Activated T-cell treated with anti-CD3 and anti-CD28 coated beads for 1 hour (primary cell): ENCODE results near the gene PDZRN3.

Experiments used
- DNase-seq: peaks from one replicate; pipeline ENCODE4 v3.0.0-alpha.2; 2020; ENCODE audit warnings: low read depth

The PDZRN3 gene

DNA sequence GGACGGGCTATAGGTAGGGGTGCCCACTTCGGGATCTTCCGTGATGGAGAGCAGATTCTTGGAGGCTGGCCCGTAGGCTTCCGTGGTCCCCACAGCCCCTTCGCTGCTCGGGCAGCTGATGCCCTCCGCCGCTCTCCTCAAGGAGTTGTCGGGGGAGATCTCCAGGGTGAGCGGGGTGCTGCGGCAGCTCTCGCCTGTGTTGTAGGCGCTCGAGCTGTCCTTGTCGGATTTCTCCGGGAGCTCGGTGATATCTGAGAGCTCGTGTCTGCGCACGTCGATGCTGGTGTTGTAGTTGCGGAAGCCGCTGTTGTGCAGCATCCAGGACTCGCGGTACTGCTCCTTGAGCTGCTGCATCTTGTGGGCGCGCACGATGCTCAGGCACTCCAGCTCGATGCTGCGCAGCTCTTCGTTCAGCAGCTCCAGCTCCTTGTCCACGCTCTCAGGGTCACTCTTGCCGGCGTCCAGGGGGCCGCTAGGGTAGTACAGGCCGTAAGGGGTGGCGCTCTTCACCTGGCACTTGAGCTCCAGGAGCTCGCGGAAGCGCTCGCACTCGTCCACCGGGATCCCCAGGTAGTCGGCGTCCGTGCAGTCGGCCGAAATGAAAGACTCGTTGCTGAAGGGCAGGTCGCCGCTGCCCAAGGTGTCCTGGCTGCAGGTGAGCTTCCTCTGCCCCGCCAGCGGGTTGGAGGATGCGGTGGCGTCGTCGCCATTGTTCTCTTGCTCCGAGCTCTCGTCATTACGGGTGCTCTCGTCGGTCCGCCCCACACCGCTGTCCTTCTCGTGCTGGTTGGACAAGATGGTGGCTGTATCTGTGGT, 240.4 kb downstream of the PDZRN3 start:
- no peak for DNase-seq

DNA sequence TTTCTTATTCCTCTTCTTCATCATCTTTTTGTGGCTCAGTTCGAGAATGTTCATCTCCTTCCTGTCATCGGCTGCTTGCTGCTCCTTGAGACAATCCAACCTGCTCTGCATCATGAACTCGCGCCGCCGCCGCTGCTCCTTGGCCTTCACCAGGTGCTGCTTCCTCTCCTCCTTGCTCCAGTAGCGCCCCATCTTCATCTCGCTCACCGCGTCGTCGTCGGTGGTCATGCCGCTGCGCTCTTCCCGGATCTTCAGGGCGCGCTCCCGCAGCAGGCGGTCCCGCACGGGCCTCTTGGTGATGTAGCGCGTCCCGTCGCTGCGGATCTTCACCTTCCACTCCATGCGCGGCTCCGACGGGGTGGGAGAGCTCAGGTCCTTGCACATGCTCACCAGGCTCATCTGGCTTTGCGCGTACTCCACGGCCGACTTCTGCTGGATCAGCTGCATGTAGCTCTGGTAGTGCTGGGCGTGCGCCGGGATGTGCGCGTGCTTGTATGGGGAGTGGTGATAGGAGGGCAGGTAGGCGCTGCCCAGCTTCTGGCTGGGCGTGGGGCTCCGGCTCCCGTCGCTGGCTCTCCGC, 241.2 kb downstream of the PDZRN3 start:
- DNase-seq: no peak

DNA sequence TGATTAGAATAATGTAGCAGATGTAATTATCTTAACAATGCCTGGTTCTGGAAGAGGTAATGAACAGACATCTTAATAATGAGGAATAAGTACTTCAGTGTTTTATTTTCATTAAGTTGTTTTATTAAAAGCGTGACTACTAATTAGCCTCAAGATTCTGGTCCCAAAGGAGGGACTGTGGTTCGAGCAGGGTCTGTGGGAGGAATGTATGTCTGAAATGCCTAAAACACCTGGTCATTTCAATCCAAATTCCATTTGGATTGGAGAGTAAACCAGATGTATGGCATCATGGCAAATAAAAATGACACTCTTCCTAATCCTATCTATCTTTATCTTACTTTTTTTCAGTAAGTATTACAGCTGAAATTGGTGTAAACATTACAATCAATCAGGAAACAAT, 243.2 kb downstream of the PDZRN3 start:
- no peak for DNase-seq

DNA sequence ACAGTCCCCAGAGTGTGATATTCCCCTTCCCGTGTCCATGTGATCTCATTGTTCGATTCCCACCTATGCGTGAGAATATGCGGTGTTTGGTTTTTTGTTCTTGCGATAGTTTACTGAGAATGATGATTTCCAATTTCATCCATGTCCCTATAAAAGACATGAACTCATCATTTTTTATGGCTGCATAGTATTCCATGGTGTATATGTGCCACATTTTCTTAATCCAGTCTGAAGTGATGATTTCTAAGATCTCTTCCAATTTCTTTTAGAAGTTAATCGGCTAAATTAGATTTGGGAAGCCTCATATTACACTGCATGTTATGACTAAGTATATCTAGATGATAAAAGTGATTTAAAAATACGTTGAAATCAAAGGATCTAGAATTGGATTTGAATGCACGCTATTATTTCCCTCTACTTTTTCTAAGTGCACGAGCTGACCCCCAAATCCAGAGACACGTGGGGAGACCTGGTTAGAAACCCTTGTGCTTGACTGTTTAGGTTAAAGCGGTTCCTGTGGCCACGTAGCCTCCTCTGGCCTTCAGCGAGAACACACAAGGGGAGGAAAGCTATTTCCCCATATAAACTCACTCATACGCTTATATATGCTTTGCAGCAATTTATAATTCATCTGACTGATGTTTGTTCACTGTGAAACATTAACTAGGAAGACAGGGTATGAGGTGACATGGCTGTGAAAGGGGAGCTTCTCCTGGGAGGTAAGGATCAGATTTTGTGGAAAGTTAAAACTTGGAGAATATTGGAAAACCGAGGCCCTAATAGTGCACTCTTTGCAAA, 243.8 kb downstream of the PDZRN3 start:
- no peak for DNase-seq

DNA sequence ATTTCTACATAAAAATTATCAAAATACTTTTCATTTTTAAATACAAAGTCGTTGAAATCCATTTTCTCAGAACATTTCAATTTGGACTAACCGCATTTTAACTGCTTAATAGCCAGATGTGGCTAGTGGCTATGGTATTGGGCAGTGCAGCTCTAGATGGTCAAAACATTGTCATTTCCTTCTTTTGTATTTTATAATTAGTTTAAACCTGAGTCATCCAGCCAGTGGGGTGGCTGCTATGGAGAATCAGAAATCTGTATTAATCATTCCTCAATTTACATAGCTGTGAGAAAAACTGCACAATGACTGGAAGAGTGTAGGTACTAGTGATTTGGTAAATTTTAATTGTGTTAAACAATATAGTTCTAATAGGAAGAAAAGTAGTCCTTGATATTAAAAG, 245.3 kb downstream of the PDZRN3 start:
- DNase-seq: no peak

DNA sequence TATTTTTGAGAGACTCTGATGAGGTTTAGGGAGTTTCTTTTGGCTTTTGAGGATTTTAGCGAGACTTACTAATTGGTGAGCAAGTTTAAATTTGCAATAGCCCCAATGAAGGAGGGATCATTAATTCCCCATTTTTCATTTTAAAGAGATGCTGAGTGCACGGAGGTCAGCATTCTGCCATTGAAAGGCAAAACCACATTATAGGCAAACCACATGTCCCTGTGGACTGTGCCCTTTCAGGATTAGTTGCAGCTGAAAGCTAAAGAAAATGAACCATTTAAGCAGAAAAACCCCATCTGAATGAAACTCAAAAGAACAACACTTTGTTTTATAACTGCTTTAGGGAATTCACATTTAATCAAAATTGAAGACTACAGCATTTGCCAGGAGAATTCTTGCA, 246.5 kb downstream of the PDZRN3 start:
- DNase-seq: no peak

DNA sequence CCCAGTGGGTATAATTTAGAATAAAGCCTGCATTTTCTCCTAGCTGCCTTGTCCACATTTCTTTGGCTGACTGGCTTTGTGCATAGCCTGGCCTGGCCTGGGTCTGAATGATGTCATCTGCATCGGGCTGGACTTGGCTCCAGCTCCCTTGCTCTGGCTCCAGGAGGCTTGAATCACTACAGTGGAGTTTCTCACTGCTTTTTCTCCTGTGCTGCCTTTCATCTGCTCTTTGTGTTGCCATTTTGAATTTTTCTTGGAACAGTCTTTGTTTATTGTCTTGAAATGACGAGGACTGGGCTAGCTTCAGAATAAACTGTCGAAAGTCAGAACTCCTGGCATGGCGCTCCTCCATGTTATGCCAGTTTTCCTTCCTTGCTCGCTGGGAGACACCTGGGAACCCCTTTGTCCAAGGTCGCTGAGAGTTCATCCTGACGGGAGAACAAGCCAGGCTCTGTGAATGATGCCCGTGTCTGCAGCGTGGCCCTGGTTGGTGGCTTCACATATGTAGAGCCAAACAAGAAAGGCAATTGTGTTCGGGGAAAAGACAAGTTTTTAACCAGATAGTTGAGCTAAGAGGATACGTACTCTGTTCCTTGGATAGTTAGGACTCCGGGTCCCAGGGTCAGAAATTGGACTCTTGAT, 258.9 kb downstream of the PDZRN3 start:
- DNase-seq: no peak

DNA sequence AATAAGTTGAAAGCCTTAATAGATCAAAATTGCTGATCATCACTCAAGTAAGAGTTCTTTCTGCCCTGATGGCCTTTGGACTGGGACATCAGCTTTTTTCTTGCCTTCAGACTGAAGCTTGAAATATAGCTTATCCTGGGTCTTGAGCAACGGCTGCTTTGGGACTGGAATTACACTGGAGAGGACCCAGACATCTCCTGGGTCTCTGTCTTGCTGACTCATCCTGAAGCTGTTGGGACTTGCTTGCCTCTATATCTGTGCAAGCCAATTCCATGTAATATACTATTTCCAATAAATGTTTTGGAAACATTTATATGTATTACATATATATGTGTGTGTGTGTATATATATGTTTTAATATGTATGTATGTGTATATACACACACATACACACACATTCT, 260.2 kb downstream of the PDZRN3 start:
- DNase-seq: no peak

DNA sequence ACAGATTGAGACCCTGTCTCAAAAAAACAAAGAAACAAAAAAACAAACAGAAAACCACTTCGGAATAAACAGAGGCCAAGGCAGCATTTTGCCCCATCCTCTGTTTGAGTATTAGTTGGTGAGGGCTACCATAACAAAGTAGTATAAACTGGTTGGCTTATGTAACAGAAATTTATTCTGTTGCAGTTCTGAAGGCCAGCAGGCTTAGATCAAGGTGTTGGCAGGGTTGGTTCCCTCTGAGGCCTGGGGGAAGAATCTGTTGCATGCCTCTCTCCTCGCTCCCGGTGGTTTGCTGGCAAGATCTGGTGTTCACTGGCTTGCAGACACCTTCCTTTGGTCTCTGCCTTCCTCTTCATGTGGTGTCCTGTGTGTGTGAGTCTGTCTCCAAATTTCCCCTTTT, 261.6 kb downstream of the PDZRN3 start:
- no peak for DNase-seq

DNA sequence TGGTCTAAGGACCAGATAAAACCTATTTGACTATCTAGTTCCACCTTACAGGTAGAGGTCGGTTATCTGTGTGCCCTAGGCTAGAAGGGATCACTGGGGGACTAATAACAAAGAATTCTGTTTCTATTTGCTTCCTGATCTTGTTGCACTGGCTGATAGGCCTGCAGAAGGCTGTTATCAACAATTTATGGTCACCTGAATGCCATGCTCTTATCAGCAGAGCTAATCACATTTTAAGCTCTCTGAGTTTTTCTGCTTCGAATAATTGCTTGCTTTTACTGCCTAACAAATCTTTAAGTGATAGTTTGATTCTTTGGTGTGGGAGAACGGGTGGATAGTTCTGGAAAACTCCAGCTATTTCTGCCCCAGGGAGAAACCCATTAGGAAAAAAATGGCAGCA, 263.1 kb downstream of the PDZRN3 start:
- DNase-seq: no peak

DNA sequence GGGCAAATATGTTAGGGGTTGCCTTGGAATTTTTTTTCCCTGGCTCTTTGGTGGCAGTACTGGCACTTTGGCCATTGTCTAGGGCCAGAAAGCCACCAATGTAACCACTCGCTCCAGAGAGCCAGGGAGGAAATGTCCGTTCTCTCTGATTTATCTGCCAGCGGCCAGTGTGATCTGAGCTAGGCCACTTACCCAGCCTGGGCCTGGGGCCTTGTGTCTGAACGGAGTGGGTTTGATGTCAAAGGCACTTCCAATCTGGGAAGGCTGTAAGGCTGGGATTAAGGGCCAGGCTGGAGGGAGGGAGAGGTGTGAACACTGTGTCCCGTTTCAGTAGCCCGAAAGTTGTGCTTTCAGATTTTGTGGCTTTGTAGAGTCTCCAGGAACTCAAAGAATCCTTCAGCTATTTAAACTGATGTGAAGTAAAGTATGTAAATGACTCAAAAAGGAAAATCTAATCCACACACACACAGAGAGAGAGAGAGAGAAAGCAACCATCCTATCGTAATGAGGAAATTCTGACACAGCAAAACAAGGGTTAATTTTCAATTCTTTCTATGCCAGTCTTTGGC, 271.0 kb downstream of the PDZRN3 start:
- no peak for DNase-seq

DNA sequence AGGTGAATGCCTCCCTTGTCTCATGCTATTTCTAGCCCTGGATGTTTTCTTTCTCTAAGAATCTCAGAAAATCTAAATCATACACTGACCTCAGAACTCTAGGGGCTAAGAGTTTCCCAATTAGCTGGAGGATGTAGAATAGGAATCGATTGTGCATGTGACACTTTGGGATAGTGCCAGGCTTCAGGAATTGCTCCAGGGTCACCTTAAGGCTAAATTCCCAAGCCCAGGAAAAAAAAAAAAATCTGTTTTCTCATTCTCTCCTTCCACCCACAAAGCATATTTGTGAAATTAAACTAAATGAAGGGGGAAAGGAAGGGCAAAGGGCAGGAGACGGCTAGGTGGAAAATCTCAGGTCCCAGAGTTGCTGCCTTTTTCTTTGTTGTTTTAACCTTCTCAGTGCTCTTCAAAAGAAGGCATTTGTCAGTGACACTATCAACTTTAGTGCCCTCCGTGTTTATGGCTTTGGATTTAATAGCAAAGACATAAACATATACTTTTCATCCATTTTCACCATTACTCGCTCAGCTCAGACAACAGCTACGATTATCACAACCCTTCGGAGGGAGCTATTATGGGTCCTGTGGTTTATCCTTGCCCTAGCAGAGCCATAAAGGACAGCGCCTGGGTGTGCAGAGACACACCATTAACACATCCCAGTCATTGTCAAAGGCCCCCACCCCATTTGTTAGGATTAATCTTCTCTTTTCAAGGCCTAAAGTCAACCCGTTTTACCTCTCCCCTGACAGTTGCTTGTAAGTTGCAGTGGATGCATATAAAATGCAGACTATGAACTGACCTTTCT, 271.7 kb downstream of the PDZRN3 start:
- no peak for DNase-seq

DNA sequence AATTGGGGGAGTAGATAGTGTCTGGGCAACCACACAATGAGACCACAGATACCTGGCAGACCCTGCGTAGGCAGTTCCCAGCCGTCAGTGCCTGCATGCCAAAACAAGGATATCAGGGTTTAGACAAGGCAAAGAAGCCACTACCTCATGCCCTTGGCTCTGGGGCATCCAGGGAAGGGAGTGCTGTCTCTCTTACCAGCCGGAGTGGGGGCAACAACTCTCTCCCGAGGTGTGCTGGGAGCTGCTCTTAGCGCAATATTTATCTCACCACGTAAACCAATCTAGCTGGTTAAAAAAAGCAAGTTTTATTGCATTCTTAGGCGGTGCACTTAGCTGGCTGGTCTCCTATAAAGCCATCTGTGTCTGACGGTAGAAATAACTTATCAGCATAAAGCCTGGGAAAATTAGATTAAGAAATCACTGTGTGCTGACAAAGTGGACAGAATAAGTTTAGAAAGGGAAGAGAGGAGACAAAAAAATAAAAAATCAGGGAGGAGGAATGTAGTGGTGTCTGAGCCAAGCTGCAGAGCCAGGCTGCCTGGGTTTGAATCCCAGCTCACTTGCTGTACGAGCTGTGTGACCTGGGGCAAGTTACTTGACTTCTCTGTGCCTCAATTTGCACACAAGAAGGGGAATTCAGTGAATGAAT, 273.2 kb downstream of the PDZRN3 start:
- no peak for DNase-seq

DNA sequence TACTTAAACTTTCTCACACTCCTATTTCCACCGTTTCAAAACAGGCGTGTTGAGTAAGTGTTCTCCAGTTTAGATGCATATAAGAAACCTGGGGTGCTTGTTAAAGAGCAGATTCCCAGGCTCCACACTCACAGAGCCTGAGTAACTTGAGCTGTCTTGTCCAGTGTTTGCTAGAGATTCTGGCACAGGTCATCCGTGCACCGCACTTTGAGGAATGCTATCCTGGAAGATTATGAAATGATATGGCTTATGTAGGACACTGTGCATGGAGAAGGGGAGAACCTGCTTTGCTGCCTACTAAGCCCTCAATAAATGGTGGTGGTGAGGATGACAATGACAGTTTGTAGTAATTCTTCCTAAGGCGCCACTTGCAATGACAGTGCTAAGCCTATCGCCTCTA, 273.7 kb downstream of the PDZRN3 start:
- no peak for DNase-seq

DNA sequence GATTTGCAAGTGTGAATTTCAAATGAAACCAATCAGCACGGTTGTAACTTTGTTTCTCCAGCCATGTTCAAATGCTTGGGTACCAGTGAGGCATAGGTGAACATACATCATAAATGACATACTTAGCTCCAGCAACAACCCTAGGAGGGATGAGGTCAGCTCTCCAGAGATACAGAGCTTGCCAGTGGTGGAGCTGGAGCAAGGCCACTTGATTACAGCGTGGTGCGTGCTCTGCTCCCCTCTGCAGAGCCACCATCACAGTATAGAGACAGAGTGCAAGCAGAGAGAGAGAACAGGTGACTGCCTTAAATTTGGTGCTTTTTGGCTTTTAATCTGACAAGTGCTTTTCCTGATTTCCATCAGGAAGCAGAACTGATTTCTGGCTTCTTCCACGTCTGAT, 275.1 kb downstream of the PDZRN3 start:
- no peak for DNase-seq

DNA sequence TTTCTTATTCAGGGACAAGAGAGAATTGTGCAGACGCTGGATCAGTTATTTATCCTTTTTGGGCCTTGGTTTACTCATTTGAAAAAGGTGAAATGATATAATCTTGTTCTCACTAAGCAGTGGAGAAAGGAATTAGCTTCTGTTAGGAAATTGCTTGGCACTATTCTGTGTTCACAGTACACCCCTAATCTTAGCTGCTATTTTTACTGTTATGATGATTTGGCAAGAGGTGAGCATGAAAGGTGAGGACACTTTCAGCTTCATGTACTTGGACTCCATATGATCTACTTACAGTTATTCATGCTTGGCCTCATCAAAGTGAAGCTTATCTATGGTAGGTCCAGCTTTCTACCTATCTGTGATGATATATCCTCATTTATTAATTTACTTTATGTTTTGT, 282.7 kb downstream of the PDZRN3 start:
- DNase-seq: no peak

DNA sequence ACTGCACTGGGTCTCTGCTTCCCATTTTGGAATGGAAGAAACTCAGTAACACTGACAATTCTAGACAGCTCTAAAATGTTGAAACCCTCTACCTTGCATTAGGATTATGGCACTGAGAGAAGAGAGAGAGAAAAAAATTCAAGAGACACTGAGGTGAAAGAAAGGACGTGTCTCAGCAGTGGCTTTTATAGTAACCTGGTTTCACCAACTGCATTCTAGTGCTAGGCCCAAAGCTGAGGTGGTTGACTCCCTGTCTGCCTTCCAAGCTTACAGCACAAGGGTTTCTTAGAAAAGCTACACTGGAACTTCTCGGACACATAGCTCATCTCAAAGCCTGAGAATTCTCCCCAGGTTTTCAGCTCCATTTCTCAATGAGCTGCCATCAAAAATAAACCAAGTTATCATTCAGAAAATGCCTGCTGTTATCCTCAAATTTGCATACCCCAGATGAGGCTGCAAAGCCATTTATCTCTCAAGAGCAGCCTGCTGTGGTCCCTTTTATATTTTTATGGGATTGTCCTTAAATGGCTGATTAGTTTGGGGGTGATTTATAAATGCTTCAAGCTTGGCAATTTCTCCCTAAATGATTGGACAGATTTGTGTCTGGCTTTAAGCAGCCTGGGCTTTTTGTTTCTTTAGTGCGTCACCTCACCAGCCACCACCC, 283.3 kb downstream of the PDZRN3 start:
- no peak for DNase-seq

DNA sequence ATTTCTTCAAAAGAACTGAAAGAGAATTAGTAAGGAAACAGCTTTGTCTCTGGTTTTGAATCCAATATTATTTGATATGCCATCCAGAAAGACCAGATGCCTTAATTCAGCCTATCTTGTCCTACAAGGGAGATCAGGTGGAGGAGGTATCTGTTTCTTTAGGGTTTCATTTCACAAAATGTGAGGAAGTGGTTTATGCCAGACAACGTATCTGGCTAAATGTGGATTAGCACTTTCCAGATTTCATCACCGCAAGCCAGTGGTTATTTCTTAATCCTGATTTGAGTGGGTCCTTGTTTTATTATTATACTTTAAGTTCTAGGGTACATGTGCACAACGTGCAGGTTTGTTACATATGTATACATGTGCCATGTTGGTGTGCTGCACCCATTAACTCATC, 292.2 kb downstream of the PDZRN3 start:
- DNase-seq: no peak
